ENCODE results near the gene PLPP6. TPM values are rescaled to one million over a fixed set of nuclear protein-coding genes. Genes with fewer than 3 reads are reported as not detected.

PLPP6 gene
- total RNA-seq, 1 donor from 2014 or later = 19.2 TPM

- Histone ChIP-seq H3K27me3 (no peaks in the 10 kb centered on the region), H3K9me3 (no peaks in the 10 kb centered on the region), H3K27ac (no peak overlapping the region), H3K36me3 (peaks cover 12 to 33% of the 10 kb centered on the region in 2 donors), H3K4me3 (no peak overlapping the region), H3K4me1 (no peaks in the 10 kb centered on the region)
- intact Hi-C loops (cut with DNase I) = no loop called here
- DNase-seq (ENCODE audit: low spot score in 2 of 2) = no peak
- TF ChIP-seq, protein P1, sequence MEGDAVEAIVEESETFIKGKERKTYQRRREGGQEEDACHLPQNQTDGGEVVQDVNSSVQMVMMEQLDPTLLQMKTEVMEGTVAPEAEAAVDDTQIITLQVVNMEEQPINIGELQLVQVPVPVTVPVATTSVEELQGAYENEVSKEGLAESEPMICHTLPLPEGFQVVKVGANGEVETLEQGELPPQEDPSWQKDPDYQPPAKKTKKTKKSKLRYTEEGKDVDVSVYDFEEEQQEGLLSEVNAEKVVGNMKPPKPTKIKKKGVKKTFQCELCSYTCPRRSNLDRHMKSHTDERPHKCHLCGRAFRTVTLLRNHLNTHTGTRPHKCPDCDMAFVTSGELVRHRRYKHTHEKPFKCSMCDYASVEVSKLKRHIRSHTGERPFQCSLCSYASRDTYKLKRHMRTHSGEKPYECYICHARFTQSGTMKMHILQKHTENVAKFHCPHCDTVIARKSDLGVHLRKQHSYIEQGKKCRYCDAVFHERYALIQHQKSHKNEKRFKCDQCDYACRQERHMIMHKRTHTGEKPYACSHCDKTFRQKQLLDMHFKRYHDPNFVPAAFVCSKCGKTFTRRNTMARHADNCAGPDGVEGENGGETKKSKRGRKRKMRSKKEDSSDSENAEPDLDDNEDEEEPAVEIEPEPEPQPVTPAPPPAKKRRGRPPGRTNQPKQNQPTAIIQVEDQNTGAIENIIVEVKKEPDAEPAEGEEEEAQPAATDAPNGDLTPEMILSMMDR (IDR thresholded peaks at IDR 0.05) = no peak
Measured at GRCh38 chr9:4709380-4709779, 47.3 kb downstream of the PLPP6 start.

DNA sequence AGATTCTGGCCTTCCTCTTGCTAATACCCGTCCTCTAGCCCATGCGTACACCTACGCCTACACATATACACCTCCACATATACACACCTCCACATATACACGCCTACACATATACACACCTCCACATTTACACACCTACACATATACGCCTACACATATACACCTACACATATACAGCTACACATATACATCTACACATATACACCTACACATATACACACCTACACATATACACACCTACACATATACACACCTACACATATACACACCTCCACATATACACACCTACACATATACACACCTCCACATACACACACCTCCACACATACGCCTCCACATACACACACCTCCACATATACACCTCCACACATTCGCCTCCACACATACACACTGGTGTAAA is 51.8 kb downstream of the PLPP6 start:
- Histone ChIP-seq H3K27ac (no peak overlapping the region), H3K36me3 (peaks cover 25 to 43% of the 10 kb centered on the region in 2 donors), H3K9me3 (no peaks in the 10 kb centered on the region), H3K4me3 (no peak overlapping the region), H3K4me1 (no peaks in the 10 kb centered on the region), H3K27me3 (no peaks in the 10 kb centered on the region)
- no peak for DNase-seq (ENCODE audit: low spot score in 2 of 2)
- TF ChIP-seq, protein P1 (IDR thresholded peaks at IDR 0.05) = no peak
- intact Hi-C loops (cut with DNase I) = no loop called here

DNA sequence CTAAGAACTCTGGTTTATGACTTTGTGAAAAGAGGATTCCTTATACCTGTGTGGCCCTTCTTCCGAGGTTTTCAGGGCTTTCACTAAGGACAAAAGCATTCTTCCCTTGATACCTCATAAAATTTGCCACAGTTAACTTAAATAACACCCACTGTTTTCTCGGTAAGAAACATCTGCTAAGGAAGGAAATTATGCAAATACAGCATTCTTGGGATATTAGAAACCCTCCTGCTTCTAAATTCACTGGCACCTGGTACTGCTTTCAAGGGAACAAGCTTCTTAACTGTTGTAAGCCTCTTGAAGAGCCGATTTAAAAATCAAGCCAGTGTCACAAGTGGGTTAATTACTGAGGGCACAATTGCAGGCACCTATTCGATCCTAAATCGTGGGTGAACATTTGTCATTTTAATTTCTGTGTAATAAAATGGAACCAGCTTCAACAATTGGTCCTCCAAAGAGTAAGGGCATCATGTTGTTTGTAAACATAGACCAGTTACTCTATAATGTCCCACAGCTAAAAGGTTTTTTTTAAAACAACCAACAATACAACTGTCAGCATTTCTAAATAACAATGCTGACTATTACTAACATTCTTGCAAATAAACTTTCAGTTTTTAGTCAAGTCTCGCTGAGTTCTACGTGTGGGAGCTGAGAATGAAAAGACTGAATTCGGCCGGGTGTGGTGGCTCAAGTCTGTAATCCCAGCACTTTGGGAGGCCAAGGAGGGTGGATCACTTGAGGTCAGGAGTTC is 52.3 kb downstream of the PLPP6 start:
- Histone ChIP-seq H3K27me3 (no peaks in the 10 kb centered on the region), H3K36me3 (peaks cover 31 to 49% of the 10 kb centered on the region in 2 donors), H3K4me3 (no peak overlapping the region), H3K27ac (no peak overlapping the region), H3K4me1 (no peaks in the 10 kb centered on the region), H3K9me3 (no peaks in the 10 kb centered on the region)
- TF ChIP-seq, protein P1 (IDR thresholded peaks at IDR 0.05) = no peak
- DNase-seq (ENCODE audit: low spot score in 2 of 2) = no peak
- intact Hi-C loops (cut with DNase I) = no loop called here

Other genes with a start within 250 kb of the PLPP6 start
- gene SLC1A1, start 171.8 kb upstream of the PLPP6 start, total RNA-seq = 6.5 TPM
- not detected for gene SPATA6L, start 4.2 kb downstream of the PLPP6 start, total RNA-seq
- gene CDC37L1, start 17.3 kb downstream of the PLPP6 start, total RNA-seq = 17.2 TPM
- 37.1 TPM for gene AK3, start 78.9 kb downstream of the PLPP6 start, total RNA-seq
- 28.3 TPM for gene RCL1, start 130.7 kb downstream of the PLPP6 start, total RNA-seq